ENCODE measurements around the gene CBX1.
A peak's percentile ranks its signal among the peaks of the same experiment; 100 is the strongest.
"Not testable (repeated sequence)": the region's sequence is repeated elsewhere in the genome, so short reads cannot be mapped to it uniquely, and the experiment has no call there.

CBX1 gene

DNA sequence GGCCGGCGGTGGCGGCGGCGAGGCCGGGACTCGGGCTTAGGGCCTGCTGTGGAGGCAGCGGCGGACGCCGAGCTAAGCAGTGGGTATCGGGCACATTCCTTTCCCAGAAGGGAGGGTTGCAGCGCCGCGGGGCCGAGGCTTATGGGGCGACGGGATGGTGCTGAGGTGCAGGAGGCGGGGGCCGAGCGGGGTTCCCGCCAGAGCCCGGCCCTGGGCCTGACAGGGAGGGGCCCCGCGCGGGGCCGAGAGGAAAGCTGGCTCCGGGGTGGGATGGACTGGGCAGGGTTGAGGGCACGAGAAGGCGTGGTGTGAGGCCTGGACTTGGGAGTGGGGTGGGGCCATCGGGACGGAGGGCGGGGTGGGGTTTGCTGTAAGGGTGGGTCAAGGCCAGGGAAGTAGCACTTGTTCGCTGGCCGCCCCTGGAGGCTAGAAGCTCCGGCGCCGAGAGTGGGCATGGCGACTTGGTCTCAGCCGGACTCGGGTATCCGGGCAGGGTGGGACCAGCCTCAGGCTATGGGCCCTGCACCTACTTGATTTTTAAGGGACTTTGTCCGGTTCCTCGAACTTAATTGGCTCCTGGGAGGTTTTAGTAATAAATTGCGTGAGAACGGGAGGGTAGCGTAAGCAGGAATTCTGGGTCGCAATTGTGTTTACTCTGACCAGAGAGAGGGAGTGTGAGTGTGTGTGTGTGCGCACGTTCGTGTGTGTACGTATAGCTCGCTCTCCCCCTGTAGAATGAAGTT, 52.7 kb downstream of the CBX1 start:
- peak; percentile 37 for DNase-seq

DNA sequence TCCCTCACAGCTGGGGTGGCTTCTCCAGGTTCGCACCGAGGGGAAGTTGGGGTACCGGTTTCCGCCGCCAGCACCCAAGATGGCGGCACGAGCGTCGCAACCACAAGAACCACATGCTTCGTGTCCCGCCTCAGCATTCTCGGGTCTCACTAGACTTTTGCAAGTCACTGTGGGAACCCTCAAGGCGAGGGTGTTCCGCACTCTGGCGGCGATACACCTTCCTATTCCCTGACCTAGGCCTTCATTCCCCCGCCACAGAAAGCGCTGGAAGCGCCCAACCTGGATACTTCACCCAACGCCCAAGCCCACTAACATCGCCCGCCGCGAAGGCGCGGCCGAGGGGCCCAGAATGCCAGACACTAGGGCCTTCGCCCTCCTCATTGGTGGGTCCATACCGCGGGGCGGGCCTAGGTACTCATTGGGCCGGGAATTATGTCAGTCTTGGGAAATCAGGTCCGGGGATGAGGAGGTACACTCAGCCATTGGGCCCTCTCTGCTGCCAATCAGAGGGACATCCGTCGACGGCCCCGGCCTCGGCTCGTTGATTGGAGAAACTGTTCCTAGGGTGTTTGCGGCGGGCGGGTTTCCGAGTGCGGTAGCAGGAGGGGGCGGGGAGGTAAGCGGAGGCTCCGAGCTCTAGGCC, 53.4 kb downstream of the CBX1 start, which contains the start of gene NFE2L1:
Gene NFE2L1, plus strand, starts transcription at position 619 of the 643 bp plus-strand sequence. CDS start 2,760 bp downstream, outside the sequence.
- peak; percentile 98 for DNase-seq

DNA sequence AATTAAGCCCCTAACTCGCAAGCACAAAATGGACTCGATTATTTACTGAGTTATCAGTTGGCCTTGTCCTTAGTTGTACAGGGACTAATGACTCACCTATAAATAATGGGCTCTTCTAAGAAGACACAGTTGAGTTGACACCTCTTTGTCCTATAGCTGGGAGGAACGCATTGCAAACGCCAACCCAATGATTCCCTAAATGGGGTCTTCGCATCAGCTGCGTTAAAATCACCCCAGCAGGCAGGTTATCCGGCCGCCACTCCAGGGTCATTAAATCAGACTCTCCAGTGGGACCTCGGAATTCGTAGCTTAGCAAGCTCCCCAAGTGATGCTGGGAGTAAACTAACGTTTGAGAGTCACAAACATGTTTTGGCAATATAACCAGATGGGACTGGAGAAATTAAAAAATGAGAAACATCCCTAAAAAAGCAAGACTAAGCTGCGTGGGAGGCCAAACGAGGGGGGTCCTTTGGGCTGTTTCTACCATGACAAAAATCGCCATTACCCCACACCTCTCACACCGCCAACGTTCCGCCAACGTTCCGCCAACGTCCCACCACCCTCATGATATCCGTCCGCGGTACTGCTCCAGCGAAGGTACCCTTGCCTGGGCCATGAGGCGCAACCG, 54.1 kb downstream of the CBX1 start:
- no peak for DNase-seq

DNA sequence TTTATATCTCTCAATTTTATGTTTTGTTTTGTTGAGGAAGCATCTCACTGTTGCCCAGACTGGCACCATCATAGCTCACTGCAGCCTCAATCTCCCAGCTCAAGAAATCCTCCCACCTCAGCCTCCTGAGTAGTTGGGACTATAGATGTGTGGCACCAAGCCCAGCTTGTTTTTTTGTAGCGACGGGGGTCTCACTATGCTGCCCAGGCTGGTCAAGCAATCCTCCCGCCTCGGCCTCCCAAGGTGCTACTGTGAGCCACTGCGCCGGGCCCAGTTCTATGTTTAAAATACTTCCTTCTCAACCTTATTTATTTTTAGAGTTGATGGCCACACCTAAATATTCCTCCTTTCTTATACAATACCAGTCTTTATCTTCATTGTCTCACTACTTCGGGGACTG, 55.0 kb downstream of the CBX1 start:
- DNase-seq: no peak

DNA sequence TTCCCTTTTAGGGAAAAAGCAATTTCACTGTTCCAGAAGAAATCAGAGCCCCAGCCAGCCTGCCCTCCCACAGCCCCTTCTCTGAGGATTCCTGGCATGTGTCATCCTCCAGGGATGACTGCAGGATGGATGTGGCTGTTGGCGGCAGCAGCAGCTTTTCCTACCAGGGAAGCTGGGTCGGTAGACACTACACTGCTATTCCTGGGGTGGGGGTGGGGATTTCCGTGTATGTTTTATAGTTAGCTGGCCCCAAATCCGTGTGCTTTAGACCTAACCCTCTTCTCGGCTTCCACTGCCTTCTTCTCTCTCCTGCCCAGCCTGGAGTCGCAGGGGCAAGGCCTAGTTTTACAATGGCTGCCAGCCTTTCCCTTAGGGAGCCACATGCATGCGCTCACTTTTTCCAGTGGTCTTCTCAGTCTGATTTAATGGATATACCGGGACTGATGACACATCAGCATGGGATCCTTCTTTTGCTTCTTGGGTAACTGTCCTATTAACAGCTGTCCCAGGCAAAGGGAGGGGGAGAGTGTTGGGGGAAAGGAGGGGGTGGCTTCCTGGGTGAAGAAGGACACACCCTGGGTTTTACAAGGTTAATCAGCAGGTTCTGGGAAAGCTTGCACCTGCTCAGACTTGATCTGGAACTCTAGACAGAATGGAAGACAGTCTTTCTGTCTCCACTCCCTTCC, 55.8 kb downstream of the CBX1 start:
- no peak for DNase-seq

DNA sequence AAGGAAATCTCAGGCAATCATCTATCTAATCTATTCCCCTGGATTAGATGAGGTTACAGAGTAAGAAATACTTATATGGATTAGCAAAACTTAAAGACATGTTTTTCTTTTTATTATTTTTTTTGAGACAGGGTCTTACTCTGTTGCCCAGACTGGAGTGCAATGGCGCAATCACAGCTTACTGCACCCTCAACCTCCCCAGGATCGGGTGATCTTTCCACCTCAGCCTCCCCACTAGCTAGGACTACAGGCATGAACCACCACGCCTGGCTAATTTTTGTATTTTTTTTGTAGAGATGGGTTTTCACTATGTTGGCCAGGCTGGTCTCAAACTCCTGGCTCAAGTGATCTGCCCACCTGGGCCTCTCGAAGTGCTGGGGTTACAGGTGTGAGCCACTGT, 56.4 kb downstream of the CBX1 start:
- DNase-seq: no peak

DNA sequence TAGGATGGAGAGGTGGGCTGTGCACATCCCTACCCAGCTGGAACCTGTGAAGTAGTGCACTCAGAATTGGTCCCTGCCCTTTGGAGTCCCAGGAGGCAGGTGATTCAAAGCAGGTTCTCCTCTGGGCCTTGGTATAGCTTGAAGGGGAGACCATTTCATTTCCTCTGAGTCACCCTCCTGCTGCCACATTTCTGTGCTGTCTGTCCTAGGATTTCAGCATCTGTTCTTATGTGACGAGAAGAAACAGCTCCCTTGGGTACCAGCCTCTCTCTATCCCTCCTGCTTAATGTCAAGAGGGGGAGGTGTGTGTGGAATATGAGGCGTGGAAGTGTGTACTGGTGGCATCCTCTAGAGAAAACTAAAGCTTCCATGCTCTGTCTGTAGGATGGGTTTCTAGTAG, 58.1 kb downstream of the CBX1 start:
- DNase-seq: no peak

DNA sequence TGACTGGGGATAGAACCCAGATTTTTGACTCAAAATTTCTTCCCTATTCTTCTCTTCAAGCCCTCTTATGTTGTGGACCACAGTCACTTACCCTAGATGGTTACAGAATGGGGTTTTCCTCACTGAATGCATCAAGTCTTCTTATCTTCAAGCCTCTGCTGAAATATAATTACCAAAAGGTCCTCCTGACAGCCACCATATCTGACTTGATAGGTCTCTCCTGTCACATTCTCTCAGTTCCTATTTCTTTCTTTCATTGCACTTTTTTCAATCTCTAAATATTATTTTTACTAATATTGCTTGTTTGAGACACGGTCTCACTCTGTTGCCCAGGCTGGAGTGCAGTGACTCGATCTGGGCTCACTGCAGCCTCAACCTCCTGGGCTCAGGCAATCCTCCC, 62.6 kb downstream of the CBX1 start:
- DNase-seq: no peak

DNA sequence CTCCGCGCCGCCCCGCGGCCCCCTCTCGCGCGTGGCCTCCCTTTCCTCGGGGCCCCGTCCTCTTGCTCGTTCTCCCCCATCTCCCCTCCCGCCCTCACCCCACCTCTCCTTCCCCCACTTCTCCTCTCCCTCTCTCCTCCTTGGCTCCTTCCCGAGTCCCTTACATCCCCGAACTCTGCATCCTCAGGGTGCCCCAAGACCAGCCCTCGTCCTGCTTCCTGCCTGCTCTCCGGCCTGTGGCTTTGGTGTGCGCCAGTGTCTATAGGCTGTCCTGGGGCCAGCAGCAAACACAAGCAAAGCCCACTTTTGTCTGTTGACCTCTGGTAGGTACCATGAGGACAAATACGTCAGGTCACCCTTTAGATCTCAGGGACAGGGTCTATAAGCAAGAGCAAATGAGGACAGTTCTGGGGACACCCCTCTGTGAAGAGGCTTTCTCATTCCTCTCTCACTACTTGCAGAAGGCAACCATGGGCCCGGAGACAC, 63.4 kb downstream of the CBX1 start:
- DNase-seq: no peak

DNA sequence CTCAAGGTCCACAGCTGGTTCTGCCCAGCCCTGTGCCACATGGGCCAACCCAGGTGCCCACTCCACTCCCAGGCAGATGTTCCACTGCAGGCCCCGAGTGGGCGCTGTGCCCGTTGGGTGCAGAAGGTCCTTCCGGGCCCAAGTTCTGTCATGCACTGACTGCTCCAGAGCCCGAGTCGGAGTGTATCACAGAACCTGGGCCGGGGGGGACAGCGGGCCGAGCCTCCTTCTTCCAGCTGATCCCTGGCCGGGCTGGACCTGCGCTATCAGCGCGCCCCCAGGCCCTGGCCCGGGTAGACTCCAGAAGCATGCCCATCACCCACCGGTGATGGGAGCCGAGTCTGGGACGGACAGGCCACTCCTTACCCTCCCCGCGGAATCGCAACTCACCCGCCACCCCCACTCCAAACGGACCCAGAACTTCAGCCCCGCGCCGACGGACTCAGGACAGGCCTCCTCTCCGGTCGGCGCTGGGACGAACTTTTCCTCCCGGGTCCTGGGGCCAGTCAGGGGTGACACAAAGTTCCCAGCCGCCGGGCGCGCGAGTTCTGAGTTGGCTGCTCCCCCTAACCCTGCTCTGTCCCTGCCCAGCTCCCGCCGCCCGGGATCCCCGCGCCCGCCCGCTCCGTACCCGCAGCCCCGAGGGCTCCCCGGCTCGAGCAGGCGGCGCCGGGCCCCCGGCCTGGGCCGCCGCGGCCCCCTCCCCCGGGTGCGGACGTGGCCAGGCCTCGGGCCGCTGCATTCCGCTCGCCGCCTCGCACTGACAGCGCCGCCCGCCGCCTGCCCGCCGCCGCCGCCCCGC, 64.0 kb downstream of the CBX1 start, which contains the start of gene COPZ2:
Gene COPZ2, minus strand, starts transcription at position 762 of the 802 bp plus-strand sequence. Its CDS starts 20 bp downstream, at position 742.
- peak; percentile 68 for DNase-seq

DNA sequence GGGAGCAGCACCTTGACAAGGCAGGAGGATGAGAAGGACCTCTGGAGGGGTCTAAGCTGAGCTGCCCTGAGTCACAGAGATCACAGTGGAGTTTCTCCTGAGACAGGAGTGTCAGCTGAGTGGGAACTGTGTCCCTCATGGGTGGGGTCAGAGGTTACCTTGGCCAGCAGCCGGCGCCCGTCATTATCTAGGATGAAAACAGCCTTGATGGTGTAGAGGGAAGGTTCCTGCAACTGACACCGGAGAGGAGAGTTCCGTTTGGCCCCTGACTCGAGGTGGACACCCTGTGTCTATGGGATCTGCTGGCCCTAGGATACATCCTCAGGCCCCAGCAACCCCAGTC, 64.6 kb downstream of the CBX1 start:
- DNase-seq: no peak

DNA sequence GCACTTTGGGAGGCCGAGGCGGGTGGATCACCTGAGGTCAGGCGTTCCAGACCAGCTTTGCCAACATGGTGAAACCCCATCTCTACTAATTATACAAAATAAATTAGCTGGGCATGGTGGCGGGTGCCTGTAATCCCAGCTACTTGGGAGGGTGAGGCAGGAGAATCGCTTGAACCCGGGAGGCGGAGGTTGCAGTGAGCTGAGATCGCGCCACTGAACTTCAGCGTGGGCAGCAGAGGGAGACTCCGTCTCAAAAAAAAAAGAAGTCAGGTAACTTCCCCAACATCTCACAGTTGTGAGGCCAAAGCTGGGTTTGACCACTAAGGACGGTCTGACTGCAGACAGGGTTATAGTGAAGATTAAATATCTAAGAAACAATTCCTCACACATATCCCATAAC, 66.5 kb downstream of the CBX1 start:
- DNase-seq: not testable (repeated sequence)

DNA sequence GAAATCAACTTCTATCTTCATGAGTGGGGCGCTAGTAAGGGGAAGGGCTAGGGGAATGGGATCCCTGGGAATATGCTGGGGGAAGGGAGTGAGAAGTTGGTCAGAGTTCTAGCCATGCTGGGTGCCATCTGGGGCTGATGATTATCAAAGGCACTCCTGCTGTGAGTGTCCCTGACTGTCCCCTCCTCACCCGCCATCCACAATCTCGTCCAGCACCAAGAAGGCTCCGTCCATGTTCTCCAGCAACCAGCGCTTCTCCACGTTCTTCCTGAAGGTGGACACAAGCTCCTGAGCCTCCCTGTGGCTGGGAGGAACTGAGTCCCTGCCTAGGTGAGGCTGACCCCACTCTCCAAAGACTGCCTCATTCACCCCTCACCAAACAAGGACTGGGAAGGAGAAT, 69.3 kb downstream of the CBX1 start:
- DNase-seq: no peak

DNA sequence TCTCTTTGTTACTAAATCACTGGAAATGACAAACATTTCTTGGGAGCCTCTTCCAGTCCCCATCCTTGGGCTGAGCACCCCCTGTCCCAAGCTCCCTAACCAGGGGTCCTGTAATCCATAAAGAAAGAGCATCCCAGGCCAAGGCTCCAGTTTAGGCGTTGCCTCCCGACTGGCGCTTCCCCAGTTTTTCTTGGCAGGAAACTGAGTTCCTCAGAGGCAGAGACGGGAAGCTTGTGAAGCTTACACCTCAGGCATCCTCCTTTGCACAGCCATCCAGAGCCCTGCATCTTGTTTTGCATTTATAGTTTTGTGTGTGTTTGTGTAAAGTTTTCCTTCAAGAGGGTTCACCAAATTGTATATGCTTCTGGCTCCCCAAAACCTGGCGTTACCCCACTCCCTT, 70.7 kb downstream of the CBX1 start:
- no peak for DNase-seq

DNA sequence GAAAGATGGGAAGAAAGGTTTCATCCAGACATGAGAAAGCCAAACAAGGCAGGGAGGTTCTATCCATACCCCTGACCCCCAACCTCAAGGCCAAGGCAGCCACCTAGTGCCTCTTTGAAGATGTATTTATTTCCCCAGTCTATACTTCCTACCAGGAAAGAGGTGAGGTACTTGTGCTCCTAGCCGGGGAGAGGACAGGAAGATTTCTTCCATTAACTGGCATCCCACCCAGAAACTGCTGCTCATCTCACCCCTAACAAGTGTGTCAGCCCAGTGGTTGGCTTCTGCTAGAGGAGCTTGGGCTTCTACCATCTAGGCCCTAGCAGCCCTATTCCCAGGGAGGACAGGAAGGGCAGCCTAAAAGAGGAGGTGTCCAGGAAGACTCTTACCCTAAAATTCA, 72.5 kb downstream of the CBX1 start:
- DNase-seq: no peak

DNA sequence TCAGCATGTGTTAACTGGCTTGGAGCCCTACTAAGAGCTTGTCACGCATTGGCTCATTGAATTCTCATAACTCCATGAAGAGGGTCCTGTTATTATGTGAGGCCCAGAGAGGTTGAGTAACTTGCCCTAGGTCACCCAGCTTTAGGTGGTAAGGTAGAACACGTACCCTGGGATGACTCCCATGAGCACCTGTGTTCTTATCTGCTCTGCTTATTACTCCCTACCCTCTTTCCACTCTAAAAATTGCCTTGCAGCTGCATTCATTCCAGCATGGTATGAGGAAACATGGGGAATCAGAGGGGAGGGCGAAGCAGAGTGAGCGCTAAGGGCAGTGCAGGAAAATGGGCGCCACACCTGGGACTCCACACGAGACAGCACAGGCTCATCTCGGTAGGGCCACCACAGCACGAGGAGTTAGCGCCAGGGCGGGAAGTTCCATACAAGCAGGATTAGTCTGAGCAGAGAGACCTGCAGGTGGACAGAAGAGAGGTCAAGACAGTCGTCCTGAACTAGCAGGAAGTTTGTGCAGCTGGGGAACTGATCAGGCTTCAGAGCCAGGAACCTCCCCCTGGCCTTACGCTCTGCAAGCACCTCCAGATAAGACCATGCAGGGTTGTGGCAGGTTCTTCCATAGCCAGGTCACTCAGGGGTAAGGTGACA, 73.8 kb downstream of the CBX1 start:
- DNase-seq: no peak

DNA sequence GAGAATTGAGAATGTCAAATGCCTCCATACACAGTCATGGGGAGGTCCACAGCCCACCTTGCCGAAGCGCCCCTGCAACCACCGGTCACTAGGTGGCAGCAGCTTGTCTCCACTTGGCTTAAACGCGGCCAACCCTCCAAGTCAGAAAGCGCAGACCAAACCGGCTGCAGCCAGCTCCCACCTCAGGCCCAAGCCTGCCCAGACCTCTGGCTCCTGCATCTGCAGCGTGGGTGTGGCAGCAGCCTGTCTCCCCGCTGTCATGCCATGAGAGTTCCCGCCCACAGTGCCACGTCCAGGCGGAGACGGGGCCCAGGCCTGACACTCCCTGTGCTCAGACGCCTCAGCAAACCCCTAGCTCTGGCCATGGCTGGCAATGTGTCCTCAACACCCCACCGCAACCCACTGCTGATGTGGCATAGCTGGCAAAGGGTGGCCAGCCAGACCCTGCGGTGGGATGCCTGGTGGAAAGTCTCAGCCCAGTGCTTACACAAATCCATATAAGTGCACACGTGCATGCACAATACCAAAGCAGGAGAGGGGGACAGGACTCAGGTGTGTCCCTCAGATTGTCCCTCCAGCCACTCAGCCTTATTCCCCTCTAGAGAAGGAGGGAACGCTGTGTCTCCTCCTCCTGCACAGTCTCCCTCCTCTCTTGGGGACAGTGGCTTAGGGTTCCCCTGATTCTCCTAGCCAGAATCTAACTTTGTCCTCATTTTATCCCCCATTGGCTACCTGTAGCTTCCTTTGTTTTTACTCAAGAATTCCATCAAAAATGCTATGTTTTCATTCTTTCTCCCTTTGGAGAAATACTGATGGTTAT, 74.6 kb downstream of the CBX1 start:
- DNase-seq: peak; percentile 76

DNA sequence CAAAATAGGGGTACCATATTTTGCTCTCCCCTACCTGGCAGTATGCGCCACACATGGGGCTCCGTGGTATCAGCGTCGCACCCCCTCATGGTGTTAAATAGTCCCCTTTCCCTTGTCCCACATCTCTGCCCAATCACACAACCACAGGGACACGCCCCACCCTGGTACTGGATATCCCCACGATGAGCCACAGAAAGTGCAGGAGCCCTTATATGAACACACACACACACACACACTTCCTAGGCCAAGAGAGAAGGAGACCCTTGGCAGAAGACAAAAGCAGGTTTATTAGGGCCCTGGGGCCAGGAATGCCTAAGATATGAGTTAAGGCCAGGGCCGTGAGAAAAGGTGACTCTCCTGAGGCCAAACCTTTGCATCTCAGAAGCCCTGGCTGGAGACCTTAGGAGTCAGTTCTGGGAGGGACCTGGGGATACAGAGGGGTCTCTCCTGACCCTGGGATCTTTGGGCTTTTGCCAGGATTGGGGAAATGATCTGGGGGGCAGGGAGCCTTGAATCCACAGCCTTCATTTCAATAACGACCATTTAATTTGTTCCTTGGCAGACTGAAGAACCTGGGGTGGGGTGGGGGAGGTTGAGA, 75.3 kb downstream of the CBX1 start:
- no peak for DNase-seq

DNA sequence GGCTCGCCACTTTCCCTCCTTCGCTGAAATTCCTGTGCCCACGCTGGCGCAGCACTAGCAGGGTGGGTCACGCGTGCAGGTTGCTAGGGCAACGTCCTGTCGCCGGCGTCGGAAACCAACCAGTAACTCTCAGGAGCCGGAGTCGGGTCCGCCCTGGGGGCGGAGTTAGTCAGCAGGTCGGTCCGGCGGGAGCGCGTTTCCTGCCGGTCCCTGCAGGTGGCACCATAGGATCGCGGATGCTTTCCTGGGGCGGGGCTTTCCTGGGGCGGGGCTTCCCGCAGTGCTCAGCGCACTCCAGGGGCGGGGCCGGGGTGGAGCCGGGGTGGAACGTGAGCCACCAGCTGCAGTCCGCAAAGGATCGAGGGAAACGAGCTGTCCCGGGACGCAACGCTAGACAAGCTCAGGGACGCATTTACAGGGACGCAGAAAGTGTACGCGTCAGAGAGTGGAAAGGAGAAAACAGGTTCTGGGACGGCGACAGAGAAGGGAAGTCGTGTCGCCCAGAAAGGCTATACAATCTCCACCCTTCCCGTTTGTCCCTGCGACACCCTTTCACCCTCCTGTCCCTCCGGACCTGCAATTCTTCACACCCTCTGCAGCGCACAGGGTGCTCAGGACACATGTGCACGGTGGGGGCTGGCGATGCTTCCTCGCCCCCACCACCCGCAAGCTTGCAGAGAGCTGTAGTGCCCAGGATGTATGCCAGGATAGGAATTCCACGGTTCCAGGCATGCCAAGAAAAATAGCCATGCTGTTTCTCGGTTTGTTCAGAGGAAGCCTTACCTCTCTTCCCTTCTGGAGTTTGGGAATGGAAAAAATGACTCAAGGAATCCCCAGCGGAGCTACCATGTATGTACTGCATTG, 76.0 kb downstream of the CBX1 start:
- DNase-seq: peak; percentile 97

All from activated naive CD4-positive, alpha-beta T cell treated with anti-CD3 and anti-CD28 coated beads, Interleukin-2, amount 50 U/mL, for 16 hours (primary cell).